Glomerular visceral epithelial cell (primary cell): ENCODE results near the gene KRTAP5-8.
"Not testable (repeated sequence)": the region's sequence is repeated elsewhere in the genome, so short reads cannot be mapped to it uniquely, and the experiment has no call there.

Source experiments
- DNase-seq: peaks from one replicate; pipeline ENCODE4 v3.0.0-alpha.2; 2016; ENCODE audit errors: extremely low spot score

The KRTAP5-8 gene

GRCh38 chr11:71537977-71538665 is at the start of gene KRTAP5-8:
Gene KRTAP5-8, plus strand, starts transcription at chr11:71538025. Its CDS starts 31 bp downstream, at chr11:71538056.
- DNase-seq, result not testable (repeated sequence)

GRCh38 chr11:71488681-71489270 is 49.0 kb upstream of the KRTAP5-8 start:
- DNase-seq, result no peak

DNA sequence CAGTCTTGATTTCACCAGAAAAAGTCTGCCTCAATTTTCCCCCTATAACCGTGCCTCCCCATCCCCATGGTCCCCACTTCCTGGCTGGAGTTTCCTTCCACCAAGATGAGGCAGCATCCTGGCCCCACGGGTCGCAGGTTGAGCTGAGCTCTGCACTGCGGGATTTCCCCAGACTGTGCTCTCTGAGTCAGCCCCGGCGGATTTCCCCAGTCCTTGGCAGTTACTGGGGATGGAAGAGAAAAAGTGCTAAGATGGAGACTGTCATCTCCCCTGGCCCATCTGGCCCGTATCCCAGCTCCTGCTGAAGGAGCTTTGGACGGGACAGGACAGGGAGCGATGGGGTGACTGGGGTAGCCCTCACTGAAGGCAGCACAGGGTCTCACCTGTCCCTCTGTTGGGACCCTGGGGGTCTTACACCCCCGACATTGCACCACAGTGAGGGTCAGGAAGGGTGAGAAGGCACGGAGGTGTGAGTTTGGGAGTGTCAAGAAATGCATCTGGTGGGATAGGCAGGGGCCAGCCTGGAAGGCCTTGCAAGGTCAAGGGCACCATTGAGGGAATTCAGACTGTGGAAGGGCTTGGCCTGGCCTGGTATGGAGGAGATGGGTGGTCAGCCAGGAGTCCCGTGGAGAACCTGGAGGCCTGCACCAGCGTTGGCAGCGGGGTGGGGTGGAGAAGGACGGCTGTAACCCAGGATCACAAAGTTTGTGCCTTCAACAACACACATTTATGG is 48.3 kb upstream of the KRTAP5-8 start:
- peak; percentile 74 for DNase-seq

- DNase-seq, result no peak
Measured at GRCh38 chr11:71490044-71490730, 47.6 kb upstream of the KRTAP5-8 start.

- DNase-seq, result no peak
Measured at GRCh38 chr11:71490731-71491390, 47.0 kb upstream of the KRTAP5-8 start.

DNA sequence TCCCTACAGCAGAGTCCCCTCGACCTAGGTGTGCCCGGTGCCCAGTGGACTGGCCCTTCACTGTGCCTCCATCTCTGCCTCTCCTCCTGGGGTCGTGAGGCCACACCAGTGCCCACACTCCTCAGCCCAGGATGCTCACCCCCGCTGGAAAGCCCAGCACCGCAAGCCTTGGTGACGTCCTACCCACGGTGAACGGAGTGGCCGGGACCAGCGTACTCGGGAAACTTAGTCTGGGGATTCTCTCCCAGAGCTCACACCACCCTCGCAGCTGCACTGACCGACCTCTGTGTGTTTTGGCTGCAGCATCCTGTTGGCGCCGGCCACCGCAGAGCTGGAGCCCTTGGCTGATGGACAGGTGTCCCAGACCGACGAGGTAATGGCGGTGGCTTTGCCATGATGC is 46.3 kb upstream of the KRTAP5-8 start:
- DNase-seq, result no peak

GRCh38 chr11:71491940-71492339 is 45.9 kb upstream of the KRTAP5-8 start:
- no peak for DNase-seq

DNA sequence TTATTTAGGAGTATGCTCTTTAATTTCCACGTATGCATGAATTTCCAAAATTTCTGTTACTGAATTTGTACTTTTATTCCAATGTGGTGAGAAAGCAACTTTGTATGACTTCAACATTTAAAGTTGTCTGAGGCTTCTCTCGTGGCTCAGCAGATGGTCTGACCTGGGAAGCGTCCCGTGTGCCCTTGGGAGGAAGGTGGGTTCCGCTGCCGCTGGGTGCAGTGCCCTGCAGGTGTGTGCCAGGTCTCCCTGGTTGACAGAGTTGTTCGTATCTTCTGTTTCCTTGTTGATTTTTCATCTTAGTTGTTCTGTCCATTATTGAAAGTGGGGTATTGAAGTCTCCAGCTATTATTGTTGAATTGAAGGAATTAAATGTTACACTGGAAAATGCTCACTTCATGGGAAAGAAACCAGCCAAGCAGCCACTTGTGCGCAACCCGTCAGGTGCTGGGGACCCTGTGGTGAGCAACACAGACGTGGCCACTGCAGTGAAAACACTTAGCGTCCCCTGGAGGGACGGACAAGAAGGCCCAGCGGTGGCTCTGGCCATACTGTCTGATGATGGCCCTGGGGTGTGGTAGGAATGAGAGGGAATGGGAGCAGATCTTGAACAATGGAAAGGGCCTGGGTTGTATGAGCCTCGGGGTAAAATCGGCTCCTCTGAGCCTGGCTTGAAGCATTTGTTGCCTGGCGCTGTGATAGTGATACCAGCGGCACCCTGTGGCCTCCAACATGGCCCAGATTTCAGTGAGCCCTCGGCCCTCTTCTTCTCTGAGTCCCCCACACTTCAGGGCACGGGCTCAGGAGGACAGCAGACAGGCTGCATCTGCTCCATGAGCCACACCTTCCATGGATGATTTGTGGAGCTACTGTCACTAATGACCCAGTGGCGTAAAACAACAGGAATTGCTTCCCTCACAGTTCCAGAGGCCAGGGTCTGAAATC is 42.3 kb upstream of the KRTAP5-8 start:
- DNase-seq, result no peak

DNA sequence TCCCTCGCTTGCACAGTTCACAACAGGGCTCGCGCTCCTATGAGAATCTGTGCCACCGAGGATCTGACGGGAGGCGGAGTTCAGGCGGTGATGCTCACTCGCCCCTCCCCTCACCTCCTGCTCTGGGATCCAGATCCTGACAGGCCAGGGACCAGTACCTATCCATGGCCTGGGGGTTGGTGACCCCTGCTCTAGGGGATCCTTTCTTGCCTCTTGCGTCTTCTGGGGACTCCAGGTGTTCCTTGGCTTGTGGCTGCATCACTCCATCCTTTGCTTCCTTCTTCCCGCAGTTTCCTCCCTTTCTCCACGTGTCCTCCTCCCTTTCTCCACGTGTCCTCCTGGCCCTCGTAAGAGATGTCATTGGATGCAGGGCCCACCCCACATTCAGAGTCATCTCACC is 41.4 kb upstream of the KRTAP5-8 start:
- no peak for DNase-seq

- no peak for DNase-seq
Measured at GRCh38 chr11:71498091-71498490, 39.7 kb upstream of the KRTAP5-8 start.

- no peak for DNase-seq
Measured at GRCh38 chr11:71499125-71499524, 38.7 kb upstream of the KRTAP5-8 start.

DNA sequence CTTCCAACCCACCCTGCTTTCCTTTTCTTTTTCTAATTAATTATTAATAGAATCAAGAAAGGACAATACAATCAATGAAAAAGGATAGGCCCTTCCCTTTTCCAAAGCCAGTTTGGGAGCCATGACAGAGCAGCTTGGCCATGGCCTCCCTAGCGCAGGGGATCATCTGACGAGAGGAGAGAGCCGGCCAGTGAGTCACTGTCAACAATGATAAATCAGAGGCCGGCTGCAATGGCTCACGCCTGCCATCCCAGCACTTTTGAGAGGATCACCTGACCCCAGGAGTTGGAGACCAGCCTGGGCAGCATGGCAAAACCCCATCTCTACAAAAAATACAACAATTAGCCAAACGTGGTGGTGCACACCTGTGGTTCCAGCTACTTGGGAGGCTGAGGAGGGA is 38.3 kb upstream of the KRTAP5-8 start:
- DNase-seq, result no peak

DNA sequence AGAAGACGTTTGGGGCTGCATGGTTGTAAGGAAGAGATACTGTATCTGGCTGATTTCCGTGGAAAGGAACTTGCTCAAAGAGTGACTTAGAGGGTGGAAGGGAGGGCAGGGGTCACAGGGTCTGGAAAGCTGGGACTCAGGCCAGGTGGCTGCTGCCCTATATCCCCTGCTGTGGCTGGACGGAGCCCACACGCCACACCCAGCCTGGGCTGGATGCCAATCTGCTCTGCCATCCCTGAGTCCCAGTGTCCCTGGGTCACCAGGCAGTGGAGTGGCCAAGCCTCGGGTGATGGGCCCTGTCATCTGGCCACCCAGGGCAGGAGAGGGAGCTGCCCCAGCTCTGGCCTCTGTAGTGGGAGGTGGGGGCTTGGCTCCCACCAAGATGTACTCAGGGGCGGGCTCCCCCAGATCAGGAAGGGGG is 37.2 kb upstream of the KRTAP5-8 start:
- DNase-seq, result no peak

- no peak for DNase-seq
Measured at GRCh38 chr11:71501071-71501985, 36.5 kb upstream of the KRTAP5-8 start.

GRCh38 chr11:71502026-71502425 is 35.8 kb upstream of the KRTAP5-8 start:
- no peak for DNase-seq

DNA sequence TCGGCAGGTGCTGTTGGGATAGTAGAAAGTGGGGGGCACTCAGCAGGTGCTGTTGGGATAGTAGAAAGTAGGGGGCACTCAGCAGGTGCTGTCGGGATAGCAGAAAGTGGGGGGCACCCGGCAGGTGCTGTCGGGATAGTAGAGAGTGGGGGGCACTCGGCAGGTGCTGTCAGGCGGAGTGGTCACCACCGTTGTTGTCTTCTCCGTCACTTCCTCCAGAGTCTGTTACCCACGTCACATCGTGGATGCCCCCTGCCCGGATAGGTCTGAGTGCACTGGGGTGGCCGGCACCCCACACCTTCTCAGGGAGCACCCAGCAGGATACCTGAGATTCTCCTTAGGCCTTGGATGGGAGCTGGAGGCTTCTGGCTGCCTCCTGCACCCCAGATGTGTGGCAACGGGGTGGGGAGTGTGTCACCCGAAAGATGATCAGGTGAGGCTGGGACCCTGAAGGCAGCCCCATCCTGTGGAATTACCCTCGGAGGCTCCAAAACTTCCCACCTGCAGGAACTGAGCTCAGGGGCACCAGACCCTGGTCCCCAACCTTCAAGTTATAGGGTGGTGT is 34.9 kb upstream of the KRTAP5-8 start:
- no peak for DNase-seq

DNA sequence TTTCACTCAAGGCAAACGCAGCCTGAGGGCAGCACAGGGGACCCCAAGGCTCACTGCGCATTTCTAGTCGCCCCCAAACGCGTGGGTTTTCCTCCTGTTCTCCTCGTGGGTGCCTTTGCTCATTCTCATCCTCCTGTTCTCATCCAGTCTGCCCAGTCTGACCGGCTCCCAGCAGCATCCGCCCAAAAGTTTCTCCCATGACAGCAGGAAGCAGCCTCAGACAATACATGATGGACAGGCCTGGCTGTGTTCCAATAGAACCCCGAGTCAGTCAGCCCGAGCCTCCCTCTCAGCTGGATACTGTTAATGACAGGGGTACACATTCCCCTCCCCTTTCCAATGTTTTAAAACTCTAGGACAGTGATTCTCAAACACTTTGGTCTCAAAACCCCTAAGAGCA is 33.3 kb upstream of the KRTAP5-8 start:
- no peak for DNase-seq

GRCh38 chr11:71505001-71505400 is 32.8 kb upstream of the KRTAP5-8 start:
- DNase-seq, result no peak

- DNase-seq, result no peak
Measured at GRCh38 chr11:71505781-71506180, 32.0 kb upstream of the KRTAP5-8 start.
